GM10847 (cell line): ENCODE measurements around the gene BRSK2.

Experiments used
- POLR2A ChIP-seq: IDR thresholded peaks from 2 replicates; pipeline ENCODE4 v1.6.1; 2011; ENCODE audit not compliant: insufficient read length; ENCODE audit errors: extremely low read depth

The BRSK2 gene

DNA sequence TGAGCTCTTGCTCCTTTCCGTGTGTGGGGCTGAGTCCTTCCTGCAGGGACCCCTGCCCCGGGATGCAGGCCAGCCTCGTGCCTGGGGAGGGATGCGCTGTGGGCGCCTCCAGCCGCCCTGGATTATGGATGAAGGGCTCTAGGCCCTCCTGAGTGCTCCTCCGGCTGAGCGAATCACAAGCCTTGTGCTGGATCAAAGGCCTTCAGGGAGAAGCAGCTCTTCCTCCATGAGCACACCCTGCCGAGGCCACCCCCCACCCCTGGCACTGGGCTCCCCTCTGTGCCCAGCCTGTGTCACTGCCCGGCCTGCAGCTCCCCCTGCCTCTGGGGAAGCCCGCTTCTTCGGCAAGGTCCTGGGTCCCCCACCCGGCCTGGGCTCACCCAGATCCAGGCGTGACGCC lies 43.8 kb downstream of the BRSK2 start:
- TF ChIP-seq POLR2A: no peak

DNA sequence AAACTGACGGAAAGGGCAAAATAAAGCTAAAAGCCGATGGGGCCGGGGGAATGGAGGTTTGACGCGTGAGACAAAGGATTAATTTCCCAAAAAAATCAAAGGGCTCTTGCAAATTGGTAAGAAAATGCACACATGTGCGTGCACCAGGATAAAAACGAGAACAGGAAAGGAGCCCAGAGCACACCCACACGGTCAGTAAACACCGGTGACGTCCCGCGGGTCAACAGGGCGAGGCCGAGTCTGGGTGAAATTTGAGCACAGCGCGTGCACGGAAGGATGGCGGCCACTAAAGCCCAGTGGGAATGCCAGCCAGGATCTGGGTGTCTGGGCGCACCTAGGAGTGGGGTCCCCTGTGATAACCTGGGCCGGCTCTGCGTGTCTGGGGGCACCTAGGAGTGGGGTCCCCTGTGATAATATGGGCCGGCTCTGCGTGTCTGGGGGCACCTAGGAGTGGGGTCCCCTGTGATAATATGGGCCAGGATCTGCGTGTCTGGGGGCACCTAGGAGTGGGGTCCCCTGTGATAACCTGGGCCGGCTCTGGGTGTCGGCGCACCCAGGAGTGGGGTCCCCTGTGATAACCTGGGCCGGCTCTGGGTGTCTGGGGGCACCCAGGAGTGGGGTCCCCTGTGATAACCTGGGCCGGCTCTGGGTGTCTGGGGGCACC lies 44.4 kb downstream of the BRSK2 start:
- TF ChIP-seq POLR2A: no peak

DNA sequence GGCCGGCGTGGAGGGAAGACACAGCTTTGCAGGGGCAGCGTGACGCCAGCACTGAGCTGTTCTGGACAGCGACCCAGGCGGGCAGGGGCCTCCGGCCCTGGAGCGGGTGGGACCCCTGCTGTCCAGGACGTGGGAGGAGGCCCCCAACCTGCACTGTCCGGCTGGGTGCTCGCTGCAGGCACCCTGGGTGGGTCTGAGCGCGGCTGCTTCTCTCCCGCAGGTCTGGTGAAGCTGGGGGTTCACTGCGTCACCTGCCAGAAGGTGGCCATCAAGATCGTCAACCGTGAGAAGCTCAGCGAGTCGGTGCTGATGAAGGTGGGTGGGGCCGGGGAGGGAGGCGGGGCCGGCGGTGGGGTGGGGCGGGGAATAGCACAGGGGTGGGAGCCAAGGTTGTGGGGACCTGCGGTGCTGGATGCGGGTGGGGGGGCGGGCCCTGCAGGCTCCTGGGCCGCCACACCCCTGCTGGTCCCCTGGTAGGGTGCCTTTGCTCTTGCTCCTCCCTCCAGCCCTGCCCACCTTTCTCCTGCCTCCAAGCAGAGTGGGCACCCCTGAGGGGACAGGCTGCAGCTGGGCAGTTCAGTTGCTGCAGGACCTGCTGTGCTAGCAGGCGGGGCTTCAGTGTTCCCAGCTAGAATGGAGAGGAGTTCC lies 46.2 kb downstream of the BRSK2 start:
- TF ChIP-seq POLR2A: no peak

DNA sequence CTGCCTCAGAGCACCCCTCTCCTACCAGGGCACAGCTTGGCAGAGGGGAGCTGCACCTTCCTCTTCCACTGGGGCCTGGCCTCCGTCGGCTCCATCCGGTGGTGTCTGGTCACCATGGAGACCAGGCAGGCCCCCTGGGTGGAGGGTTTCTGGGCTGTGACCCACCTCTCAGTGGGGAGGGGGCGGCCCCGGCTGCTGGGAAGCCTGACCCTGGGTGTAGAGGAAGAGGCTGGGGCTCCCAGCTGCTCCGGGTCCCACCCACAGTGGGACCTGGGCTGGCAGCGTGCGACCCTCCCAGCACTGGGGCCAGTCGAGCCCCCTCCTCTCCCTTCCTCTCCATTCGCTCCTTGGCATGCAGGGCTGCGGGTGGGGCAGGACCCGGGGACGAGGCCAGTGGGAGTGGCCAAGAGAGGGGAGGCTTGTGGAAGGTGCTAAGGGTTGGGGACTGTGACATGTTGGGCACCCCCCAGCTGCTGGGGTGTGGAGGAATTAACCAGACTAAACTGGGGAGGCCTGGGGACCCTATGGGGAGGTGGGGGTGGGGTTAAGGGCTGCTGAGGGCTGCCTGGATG lies 46.8 kb downstream of the BRSK2 start:
- TF ChIP-seq POLR2A: no peak

DNA sequence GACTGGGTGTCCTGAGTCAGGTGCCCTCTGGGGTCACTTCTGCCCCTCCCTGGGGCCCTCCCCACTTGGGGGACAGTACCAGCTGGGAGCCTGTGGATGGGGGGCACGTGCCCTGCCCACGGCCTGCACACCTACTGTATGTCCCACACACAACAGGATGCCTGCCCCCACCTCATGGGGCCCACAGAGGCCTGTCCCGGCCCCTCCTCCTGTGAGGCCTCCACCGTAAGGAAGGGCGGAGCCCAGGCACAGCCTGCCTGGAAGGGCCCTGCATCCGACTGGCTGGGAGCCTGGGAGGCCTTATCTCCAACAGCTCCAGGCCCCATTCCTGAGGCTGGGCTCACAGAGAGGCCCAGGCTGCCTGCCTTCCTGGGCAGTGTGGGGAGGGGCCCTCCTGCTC lies 47.8 kb downstream of the BRSK2 start:
- TF ChIP-seq POLR2A: no peak

DNA sequence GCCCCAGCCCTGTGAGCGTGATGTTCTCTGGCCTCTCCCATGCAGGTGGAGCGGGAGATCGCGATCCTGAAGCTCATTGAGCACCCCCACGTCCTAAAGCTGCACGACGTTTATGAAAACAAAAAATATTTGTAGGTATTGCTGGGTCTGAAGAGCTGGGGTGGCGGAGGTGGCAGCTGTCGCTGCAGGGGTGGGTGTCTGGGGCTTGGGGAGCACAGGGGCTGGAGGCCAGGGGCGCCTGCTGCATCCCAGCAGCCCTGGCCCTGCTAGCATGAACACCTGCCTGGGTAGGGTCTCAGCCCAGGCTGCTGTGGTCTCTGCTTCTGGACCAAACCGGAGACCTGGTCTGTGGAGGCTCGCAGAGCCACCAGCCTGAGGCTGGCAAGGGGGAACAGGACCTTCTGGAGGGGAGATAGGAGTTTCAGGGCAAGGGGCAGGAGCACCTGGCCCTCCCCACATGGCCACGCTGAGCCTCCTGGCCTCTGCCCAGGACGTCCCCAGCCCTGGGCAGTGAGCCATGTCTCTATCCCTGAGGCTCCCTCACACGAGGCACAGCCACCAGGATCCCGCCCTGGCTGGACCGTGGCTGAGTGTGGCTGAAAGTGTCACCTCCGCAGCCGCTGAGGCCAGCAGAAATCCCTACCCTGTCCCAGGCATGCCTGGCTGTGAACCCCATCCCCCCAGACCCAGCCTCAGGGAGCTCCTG lies 48.7 kb downstream of the BRSK2 start:
- no peak for TF ChIP-seq POLR2A

DNA sequence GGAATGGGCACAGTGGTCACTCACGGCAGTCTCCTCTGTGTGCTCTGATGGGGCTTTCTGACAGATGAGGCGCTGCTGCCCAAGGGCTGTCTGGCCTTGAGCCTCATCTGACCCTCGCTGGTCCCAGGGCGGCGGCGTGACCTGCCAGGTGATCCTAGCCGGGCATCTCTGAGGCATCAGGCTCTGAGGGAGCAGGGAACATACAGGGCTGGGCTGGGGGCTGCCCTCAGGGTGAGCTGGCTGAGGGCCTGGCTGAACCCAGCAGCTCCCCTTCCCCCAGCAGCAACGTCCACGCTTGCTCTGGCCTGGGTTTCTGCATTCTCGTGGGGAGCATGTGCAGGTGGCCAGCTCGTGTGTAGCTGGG lies 49.2 kb downstream of the BRSK2 start:
- TF ChIP-seq POLR2A: no peak

DNA sequence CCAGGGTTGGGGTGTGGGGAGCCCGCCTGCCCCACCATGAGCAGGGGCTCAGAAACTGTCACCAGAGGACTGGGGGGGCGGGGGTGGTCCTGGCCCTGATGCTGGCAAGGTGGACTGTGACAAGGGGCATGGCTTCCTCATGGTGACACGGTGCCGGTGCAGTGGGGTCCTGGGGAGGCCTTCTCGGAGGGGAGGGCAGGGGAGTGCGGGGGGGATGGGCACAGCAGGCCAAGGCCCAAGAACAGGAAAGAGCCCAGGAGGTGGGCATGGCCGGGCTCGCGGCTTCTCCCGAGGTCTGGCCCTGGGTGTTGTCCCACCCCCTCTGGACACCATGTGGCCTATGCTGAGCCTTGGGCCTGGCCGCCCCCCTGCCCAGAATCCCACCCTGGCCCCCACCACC lies 49.6 kb downstream of the BRSK2 start:
- no peak for TF ChIP-seq POLR2A

DNA sequence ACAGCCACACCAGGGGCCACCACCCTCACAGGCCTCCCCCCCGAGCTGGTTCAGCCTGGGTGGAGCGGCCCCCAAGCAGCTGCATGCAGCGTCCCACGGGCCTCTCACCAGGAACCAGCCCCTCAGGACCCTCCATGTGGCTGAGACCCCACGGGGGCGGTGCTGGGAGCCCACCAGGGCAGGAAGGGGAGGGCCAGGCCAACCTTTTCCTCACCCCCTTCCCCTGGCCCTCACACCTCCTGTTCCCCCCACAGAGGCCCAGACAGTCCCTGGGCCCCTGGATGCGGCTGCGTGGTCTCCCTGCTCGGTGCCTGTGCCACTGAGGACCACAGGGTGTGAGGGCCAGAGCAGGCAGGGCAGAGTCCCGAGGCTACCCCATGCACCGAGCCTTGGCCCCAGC lies 50.3 kb downstream of the BRSK2 start:
- no peak for TF ChIP-seq POLR2A

DNA sequence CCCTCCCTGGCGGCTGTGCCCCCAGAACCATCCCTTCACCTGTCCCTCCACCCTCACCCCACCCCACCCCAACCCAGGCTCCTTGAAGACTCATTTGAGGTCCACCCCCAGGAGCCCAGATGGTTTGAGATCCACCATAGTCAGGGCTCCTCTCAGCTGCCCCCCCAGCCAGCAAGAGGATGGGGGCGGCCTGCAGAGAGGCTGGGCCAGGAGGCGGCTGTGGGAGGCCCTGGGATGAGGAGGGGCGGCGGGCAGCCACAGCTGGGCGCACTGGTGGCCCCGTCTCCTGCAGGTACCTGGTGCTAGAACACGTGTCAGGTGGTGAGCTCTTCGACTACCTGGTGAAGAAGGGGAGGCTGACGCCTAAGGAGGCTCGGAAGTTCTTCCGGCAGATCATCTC lies 50.8 kb downstream of the BRSK2 start:
- no peak for TF ChIP-seq POLR2A

DNA sequence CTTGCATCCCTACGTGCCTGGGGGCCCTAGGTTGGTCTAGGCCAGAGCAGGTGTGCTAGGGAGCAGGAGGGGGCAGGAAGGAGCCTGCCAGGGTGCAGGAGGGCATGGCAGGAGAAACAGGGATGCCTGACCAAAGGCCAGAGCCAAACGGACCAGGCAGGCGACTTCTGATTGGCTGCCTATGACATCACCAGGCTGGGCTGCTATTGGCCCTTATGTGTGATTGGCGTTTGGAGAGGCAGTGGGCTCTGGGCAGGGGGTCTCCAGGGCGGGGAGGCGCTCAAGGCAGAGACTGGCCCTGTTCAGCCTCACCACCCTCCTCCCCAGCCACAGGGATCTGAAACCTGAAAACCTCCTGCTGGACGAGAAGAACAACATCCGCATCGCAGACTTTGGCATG lies 52.4 kb downstream of the BRSK2 start:
- no peak for TF ChIP-seq POLR2A

DNA sequence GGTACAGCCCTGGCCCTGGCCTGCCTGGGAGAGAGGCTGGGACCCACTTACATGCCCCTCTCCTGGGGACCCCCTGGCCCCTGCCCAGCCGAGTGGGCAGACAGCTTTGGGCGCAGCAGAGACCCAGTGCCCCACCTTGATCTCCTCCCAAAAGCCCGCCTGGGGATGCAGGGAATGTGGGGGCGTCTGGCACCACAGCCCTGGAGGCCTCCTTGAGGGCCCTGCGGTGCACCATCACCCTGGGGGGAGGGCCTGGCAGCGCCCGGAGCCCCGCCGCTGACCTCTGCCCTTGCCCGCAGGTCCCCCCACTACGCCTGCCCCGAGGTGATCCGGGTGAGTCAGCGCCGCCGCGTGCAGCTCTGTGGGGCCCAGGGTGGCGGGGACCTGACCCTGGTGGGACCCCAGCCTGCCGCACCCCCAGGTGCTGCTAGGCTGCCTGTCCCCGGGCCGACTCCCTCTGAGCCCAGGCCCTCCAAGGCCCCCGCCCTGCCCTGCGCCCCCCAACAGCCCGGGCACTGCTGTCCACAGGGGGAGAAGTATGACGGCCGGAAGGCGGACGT lies 53.2 kb downstream of the BRSK2 start:
- TF ChIP-seq POLR2A: no peak

DNA sequence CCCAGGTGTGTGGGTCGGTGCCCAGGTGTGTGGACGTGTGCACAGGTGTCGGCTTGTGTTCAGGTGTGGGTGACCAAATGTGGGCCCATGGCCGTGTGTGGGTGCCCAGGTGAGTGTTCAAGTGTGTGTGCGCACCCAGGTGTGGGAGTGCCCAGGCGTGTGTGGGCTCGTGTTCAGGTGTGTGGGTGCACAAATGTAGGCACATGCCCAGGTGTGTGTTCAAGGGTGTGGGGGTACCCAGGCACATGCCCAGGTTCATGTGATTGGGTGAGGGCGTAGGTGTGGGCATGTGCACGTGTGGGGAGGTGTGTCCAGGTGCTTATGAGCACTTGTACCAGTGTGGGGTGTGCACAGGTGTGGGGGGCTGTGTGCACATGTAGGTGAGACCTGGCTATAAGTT lies 54.0 kb downstream of the BRSK2 start:
- TF ChIP-seq POLR2A: no peak

DNA sequence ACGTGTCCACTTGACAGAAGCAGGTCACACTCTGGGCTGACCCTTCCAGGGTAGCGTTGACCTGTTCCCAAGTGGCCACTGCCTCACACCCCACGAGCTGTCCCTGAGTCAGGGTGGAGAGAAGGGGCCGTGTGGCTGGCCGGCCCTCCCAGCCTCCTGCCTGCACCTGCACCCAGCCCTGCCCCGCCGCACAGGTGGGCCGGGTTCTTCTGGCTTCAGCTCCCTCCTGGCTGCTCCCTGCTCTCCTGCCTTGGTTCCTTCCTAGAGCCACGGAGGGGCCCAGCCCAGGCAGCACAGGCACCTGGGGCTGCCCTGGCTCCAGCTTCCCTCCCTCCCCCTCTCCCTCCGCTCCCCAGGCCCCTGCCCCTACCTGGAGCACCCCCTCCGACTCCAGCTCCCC lies 54.6 kb downstream of the BRSK2 start:
- TF ChIP-seq POLR2A: no peak

DNA sequence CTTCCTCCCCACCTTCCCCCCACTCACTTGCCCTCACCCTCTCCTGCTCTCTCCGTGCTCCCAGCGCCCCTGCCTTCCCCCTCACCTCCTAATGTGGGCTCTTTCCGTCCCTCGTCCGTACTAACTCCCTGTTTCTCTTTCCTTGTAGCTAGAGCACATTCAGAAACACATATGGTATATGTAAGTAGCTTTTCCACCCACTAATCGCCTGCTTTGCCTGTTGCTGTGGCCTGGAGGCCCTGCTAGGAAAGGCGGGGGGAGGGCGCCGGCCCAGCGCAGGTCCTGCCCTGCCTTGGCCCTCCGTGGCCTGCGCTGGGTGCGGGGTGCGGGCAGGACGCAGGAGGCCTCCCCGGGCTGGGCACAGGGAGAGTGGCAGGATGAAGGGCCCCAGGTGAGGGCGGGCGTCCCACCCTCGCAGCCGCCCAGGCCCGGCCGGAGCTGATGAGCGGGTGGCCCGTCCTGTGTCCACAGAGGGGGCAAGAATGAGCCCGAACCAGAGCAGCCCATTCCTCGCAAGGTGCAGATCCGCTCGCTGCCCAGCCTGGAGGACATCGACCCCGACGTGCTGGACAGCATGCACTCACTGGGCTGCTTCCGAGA lies 55.2 kb downstream of the BRSK2 start:
- no peak for TF ChIP-seq POLR2A
